ENCODE results near the gene RAB21.

- TF ChIP-seq CTCF (conservative IDR thresholded peaks at IDR 0.05 in 1 of 2, IDR thresholded peaks at IDR 0.05 in 1 of 2; ENCODE audit: low read depth in 1 of 2, low read length in 2 of 2) (no peak), EZH2 (IDR thresholded peaks at IDR 0.05; ENCODE audit: low read length, missing control alignments) (no peak)
Observed at GRCh38 chr12:71721783-71722505, 32.7 kb upstream of the RAB21 start.

Data from fibroblast of lung (primary cell).